Measurements from ENCODE around the gene C2orf68. TPM values are rescaled to one million over a fixed set of nuclear protein-coding genes. Genes with fewer than 3 reads are reported as not detected.
A peak's percentile ranks its signal among the peaks of the same experiment; 100 is the strongest.

Gene C2orf68
- total and polyA plus RNA-seq, 9 of the 15 experiments (the other 6 are each of a cell fraction or from before 2014, with no cell fraction given) = 22.1 to 50.0 (median 31.8) TPM

GRCh38 chr2:85577386-85578242, 34.3 kb downstream of the C2orf68 start, which contains the start of gene VAMP8:
Gene VAMP8 (plus strand): TSS chr2:85577586. CDS start chr2:85577647, 61 bp downstream.
- WGBS (ENCODE audit: insufficient coverage, low coverage, missing lambda C conversion rate) = under 1% methylated on average over 15 of the region's 19 CpGs
- intact Hi-C loops (cut with micrococcal nuclease) (loop anchor here (5.0 kb wide), 1 partner anchor 35 kb away; the partner anchor contains the start of gene C2orf68), in situ Hi-C loops (cut with MboI) (no loop called here)
- TSS peak; percentile 55 for BruUV-seq (replicated peaks)
- ChIA-PET POLR2A (interaction anchor here (0.6 to 3.8 kb wide), 22 partner anchors 8 to 159 kb away, joined by 3 to 23 read pairs (median 3); partner anchors contain the start of genes GGCX, RNF181 and SH2D6), CTCF (ENCODE audit: low intra/inter-chr PET ratio) (interaction anchor here (0.6 kb wide), 1 partner anchor 12 kb away, joined by 4 read pairs; no protein-coding TSS in a partner anchor)
- Histone ChIP-seq H2AFZ (ENCODE audit: low read depth, low read length) (peak within 1 kb of the TSS; percentile 90), H3K9me3 (replicated peaks; ENCODE audit: control insufficient read depth, insufficient read depth, low read depth, low read length) (no peaks in the 10 kb centered on the region), H3K4me2 (ENCODE audit: insufficient read depth, low read length) (peak within 1 kb of the TSS; percentile 87), H3K36me3 (ENCODE audit: control insufficient read depth, insufficient read depth, low read length) (peaks cover 23% of the 10 kb centered on the region; the same call in 2 of the 3 replicates), H4K20me1 (replicated peaks; ENCODE audit: control insufficient read depth, insufficient read depth, low read length) (no peaks in the 10 kb centered on the region), H3K4me3 (peak within 1 kb of the TSS; percentile 48), H3K79me2 (ENCODE audit: control insufficient read depth, insufficient read depth, low read length) (peaks cover 30% of the 10 kb centered on the region), H3K27ac (ENCODE audit: extremely low read depth, low read depth, low read length) (peak within 1 kb of the TSS; percentile 81), H3K9me1 (ENCODE audit: control insufficient read depth, insufficient read depth, low read length) (no peaks in the 10 kb centered on the region), H3K27me3 (ENCODE audit: control insufficient read depth in 2 of 2, insufficient read depth in 2 of 2, low read length in 2 of 2) (no peaks in the 10 kb centered on the region), H3K4me1 (replicated peaks in 1 of 2; ENCODE audit: control insufficient read depth in 2 of 2, insufficient read depth in 2 of 2, low read length in 2 of 2) (peaks cover 19 to 25% of the 10 kb centered on the region in 2 experiments), H3K9ac (ENCODE audit: insufficient read depth in 1 of 2, low read depth in 2 of 2, low read length in 2 of 2) (peak within 1 kb of the TSS; percentile 77 to 94)
- peak; percentile 84 for ATAC-seq
- peak; percentile 6 for FAIRE-seq
- peak; percentile 74 to 87 (median 82) for DNase-seq (ENCODE audit: extremely low read depth in 1 of 4, low spot score in 3 of 4)
- TF ChIP-seq MEF2A (IDR thresholded peaks at IDR 0.05; ENCODE audit: control insufficient read depth, low read depth, low read length) (peak; percentile 4; the same call in 1 of the 2 replicates), ZHX1 (conservative IDR thresholded peaks at IDR 0.05; ENCODE audit: low read length) (0 out of 2 replicates have a peak, but pooled peaks have one; percentile 38), ZNF583 (CRISPR knock-in tag; IDR thresholded peaks at IDR 0.05) (peak; percentile 69; the same call in 1 of the 2 replicates), DPF2 (IDR thresholded peaks at IDR 0.05) (peak; percentile 34; the same call in 1 of the 2 replicates), TEAD4 (IDR thresholded peaks at IDR 0.05; ENCODE audit: low read length) (0 out of 2 replicates have a peak, but pooled peaks have one; percentile 10), TEAD4 (CRISPR knock-in tag; IDR thresholded peaks at IDR 0.05; ENCODE audit: borderline replicate concordance) (no peak), TBP (optimal IDR thresholded peaks at IDR 0.05; ENCODE audit: low read depth, low read length) (peak; percentile 59), CEBPG (CRISPR knock-in tag; IDR thresholded peaks at IDR 0.05) (no peak), CEBPG (tag; conservative IDR thresholded peaks at IDR 0.05 in 1 of 2, IDR thresholded peaks at IDR 0.05 in 1 of 2) (peak in 1 of 2 experiments; percentile 58; a peak in 2 of 4 replicates), NRF1 (conservative IDR thresholded peaks at IDR 0.05 in 1 of 2, IDR thresholded peaks at IDR 0.05 in 1 of 2) (peak; percentile 32 to 51; a peak in 3 of 4 replicates), NR2C1 (IDR thresholded peaks at IDR 0.05) (no peak), NR2C1 (tag; IDR thresholded peaks at IDR 0.05) (peak; percentile 17; the same call in 1 of the 2 replicates), SFPQ (IDR thresholded peaks at IDR 0.05; ENCODE audit: low read depth, low read length) (no peak), KDM1A (IDR thresholded peaks at IDR 0.05) (no peak), MTA1 (IDR thresholded peaks at IDR 0.05; ENCODE audit: borderline replicate concordance) (no peak), MTA2 (IDR thresholded peaks at IDR 0.05; ENCODE audit: low read depth) (no peak), ERF (CRISPR knock-in tag; IDR thresholded peaks at IDR 0.05) (0 out of 2 replicates have a peak, but pooled peaks have one; percentile 39), ZNF79 (CRISPR knock-in tag; IDR thresholded peaks at IDR 0.05; ENCODE audit: low read depth) (no peak)
